HCEC 1CT (cell line): ENCODE measurements around the gene FMNL2.
"Not testable (repeated sequence)": the region's sequence is repeated elsewhere in the genome, so short reads cannot be mapped to it uniquely, and the experiment has no call there.

Source experiments
- DNase-seq: peaks from one replicate; pipeline ENCODE4 v3.0.0-alpha.2; 2017

Gene FMNL2

GRCh38 chr2:152335016-152335725 lies at the start of gene FMNL2:
Gene FMNL2, plus strand, starts transcription at chr2:152335174.
- DNase-seq, result peak; percentile 78

- DNase-seq, result no peak
Measured at GRCh38 chr2:152292991-152293390, 42.0 kb upstream of the FMNL2 start.

- DNase-seq, result no peak
Measured at GRCh38 chr2:152297715-152298114, 37.3 kb upstream of the FMNL2 start.

GRCh38 chr2:152298754-152299153 lies 36.2 kb upstream of the FMNL2 start:
- peak; percentile 23 for DNase-seq

- DNase-seq, result no peak
Measured at GRCh38 chr2:152301131-152301530, 33.8 kb upstream of the FMNL2 start.

- DNase-seq, result no peak
Measured at GRCh38 chr2:152303951-152304350, 31.0 kb upstream of the FMNL2 start.

GRCh38 chr2:152304836-152305235 lies 30.1 kb upstream of the FMNL2 start:
- no peak for DNase-seq

- DNase-seq, result no peak
Measured at GRCh38 chr2:152307863-152308262, 27.1 kb upstream of the FMNL2 start.

- no peak for DNase-seq
Measured at GRCh38 chr2:152309352-152310214, 25.4 kb upstream of the FMNL2 start.

GRCh38 chr2:152319822-152320570 lies 15.0 kb upstream of the FMNL2 start:
- DNase-seq, result no peak

- DNase-seq, result no peak
Measured at GRCh38 chr2:152320814-152321213, 14.2 kb upstream of the FMNL2 start.

GRCh38 chr2:152322222-152322621 lies 12.8 kb upstream of the FMNL2 start:
- no peak for DNase-seq

- not testable (repeated sequence) for DNase-seq
Measured at GRCh38 chr2:152325126-152325525, 9.8 kb upstream of the FMNL2 start.

- no peak for DNase-seq
Measured at GRCh38 chr2:152326710-152327109, 8.3 kb upstream of the FMNL2 start.

- DNase-seq, result no peak
Measured at GRCh38 chr2:152328013-152328412, 7.0 kb upstream of the FMNL2 start.

- no peak for DNase-seq
Measured at GRCh38 chr2:152330235-152330866, 4.6 kb upstream of the FMNL2 start.

GRCh38 chr2:152334701-152335015 lies 316 bp upstream of the FMNL2 start:
- DNase-seq, result no peak

GRCh38 chr2:152335726-152336118 lies 748 bp downstream of the FMNL2 start:
- DNase-seq, result no peak

- peak; percentile 65 for DNase-seq
Measured at GRCh38 chr2:152336119-152336853, 1.3 kb downstream of the FMNL2 start.

- peak; percentile 48 for DNase-seq
Measured at GRCh38 chr2:152336854-152337510, 2.0 kb downstream of the FMNL2 start.

GRCh38 chr2:152337511-152337903 lies 2.5 kb downstream of the FMNL2 start:
- DNase-seq, result no peak
